HG03066 (cell line): ENCODE measurements around the gene PDYN.
"Not testable (repeated sequence)": the region's sequence is repeated elsewhere in the genome, so short reads cannot be mapped to it uniquely, and the experiment has no call there.

ENCODE experiments used
- ATAC-seq: cut with Tn5 transposase; IDR thresholded peaks from one replicate; pipeline ENCODE4 v1.9.1; 2021; ENCODE audit warnings: low read depth; ENCODE audit not compliant: unreplicated experiment

The PDYN gene

GRCh38 chr20:1993986-1994385 lies at the start of gene PDYN:
Gene PDYN, minus strand, starts transcription at chr20:1994058. Its CDS starts 10,974 bp downstream, at chr20:1983084.
- no peak for ATAC-seq

- ATAC-seq, result no peak
Observed at GRCh38 chr20:2042400-2042799, 48.5 kb upstream of the PDYN start.

GRCh38 chr20:2038161-2038560 lies 44.3 kb upstream of the PDYN start:
- ATAC-seq, result no peak

GRCh38 chr20:2037296-2037914 lies 43.5 kb upstream of the PDYN start:
- no peak for ATAC-seq

- not testable (repeated sequence) for ATAC-seq
Observed at GRCh38 chr20:2036357-2036756, 42.5 kb upstream of the PDYN start.

GRCh38 chr20:2032168-2032567 lies 38.3 kb upstream of the PDYN start:
- no peak for ATAC-seq

GRCh38 chr20:2026514-2026913 lies 32.7 kb upstream of the PDYN start:
- no peak for ATAC-seq

- ATAC-seq, result no peak
Observed at GRCh38 chr20:2026004-2026403, 32.1 kb upstream of the PDYN start.

GRCh38 chr20:2023151-2023550 lies 29.3 kb upstream of the PDYN start:
- no peak for ATAC-seq

- no peak for ATAC-seq
Observed at GRCh38 chr20:2022163-2022562, 28.3 kb upstream of the PDYN start.

GRCh38 chr20:2010533-2010932 lies 16.7 kb upstream of the PDYN start:
- no peak for ATAC-seq

- no peak for ATAC-seq
Observed at GRCh38 chr20:2006452-2007361, 12.8 kb upstream of the PDYN start.

GRCh38 chr20:2005831-2006426 lies 12.1 kb upstream of the PDYN start:
- ATAC-seq, result no peak

GRCh38 chr20:2005359-2005758 lies 11.5 kb upstream of the PDYN start:
- no peak for ATAC-seq

GRCh38 chr20:2004171-2004570 lies 10.3 kb upstream of the PDYN start:
- no peak for ATAC-seq

- no peak for ATAC-seq
Observed at GRCh38 chr20:2002365-2002764, 8.5 kb upstream of the PDYN start.

- ATAC-seq, result no peak
Observed at GRCh38 chr20:2001119-2001518, 7.3 kb upstream of the PDYN start.

GRCh38 chr20:2000285-2000684 lies 6.4 kb upstream of the PDYN start:
- ATAC-seq, result no peak

- ATAC-seq, result no peak
Observed at GRCh38 chr20:1998715-1999114, 4.9 kb upstream of the PDYN start.

GRCh38 chr20:1998193-1998520 lies 4.3 kb upstream of the PDYN start:
- ATAC-seq, result no peak

GRCh38 chr20:1997483-1998192 lies 3.8 kb upstream of the PDYN start:
- ATAC-seq, result no peak
